GM12874 (cell line): ENCODE measurements around the gene SLC25A21.

Experiments used
- CTCF ChIP-seq: IDR thresholded peaks from 2 replicates; pipeline ENCODE4 v1.5.1; 2011; ENCODE audit warnings: low read depth, mild to moderate bottlenecking, control low read depth, low read length, moderate library complexity; ENCODE audit not compliant: insufficient read depth

The SLC25A21 gene

GRCh38 chr14:37122919-37123639 lies 49.3 kb downstream of the SLC25A21 start:
- no peak for TF ChIP-seq CTCF

GRCh38 chr14:37122288-37122687 lies 50.1 kb downstream of the SLC25A21 start:
- no peak for TF ChIP-seq CTCF

GRCh38 chr14:37118673-37119366 lies 53.6 kb downstream of the SLC25A21 start:
- TF ChIP-seq CTCF, result no peak

- TF ChIP-seq CTCF, result no peak
Measured at GRCh38 chr14:37116933-37117849, 55.2 kb downstream of the SLC25A21 start.

GRCh38 chr14:37115406-37115805 lies 57.0 kb downstream of the SLC25A21 start:
- TF ChIP-seq CTCF, result no peak

GRCh38 chr14:37114559-37114958 lies 57.8 kb downstream of the SLC25A21 start:
- TF ChIP-seq CTCF, result no peak

- no peak for TF ChIP-seq CTCF
Measured at GRCh38 chr14:37114002-37114401, 58.4 kb downstream of the SLC25A21 start.
